Measurements from ENCODE around the gene NTRK2. TPM values are rescaled to one million over a fixed set of nuclear protein-coding genes. Genes with fewer than 3 reads are reported as not detected.

Gene NTRK2
- total RNA-seq, 1 donor from 2014 or later: 0.02 TPM

DNA sequence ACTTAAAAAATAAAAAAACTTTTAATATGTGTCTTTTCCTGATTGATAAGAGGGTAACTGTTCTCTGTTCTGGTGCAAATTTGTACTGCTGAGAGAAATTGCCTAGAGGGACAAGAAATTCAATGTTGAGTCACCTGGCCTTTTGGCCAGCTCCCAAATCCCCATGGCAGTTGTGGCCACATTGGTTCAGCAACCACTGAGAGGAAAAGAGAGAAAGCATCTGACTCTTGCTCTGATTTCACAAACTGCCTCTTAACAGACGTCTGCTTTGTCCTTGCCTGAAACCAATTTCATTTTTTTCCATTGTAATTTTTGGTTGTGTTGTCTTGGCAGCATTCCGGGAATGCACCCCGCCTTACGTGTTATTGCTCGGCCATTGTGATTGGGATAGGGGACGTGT is 42.4 kb downstream of the NTRK2 start:
- no peak overlapping the region for H3K4me2 ChIP-seq
- no peaks in the 10 kb centered on the region for H3K36me3 ChIP-seq
- H3K4me1 Mint-ChIP-seq: peaks cover 24% of the 10 kb centered on the region
- H3K27ac Mint-ChIP-seq: peak overlapping the region; percentile 50
- no peaks in the 10 kb centered on the region for H3K27me3 ChIP-seq
- H3K36me3 Mint-ChIP-seq: no peaks in the 10 kb centered on the region
- no peak overlapping the region for H3K4me3 ChIP-seq
- DNase-seq (ENCODE audit: low spot score): no peak
- no peaks in the 10 kb centered on the region for H3K9me3 ChIP-seq (ENCODE audit: low read depth)
- TF ChIP-seq, protein P1, sequence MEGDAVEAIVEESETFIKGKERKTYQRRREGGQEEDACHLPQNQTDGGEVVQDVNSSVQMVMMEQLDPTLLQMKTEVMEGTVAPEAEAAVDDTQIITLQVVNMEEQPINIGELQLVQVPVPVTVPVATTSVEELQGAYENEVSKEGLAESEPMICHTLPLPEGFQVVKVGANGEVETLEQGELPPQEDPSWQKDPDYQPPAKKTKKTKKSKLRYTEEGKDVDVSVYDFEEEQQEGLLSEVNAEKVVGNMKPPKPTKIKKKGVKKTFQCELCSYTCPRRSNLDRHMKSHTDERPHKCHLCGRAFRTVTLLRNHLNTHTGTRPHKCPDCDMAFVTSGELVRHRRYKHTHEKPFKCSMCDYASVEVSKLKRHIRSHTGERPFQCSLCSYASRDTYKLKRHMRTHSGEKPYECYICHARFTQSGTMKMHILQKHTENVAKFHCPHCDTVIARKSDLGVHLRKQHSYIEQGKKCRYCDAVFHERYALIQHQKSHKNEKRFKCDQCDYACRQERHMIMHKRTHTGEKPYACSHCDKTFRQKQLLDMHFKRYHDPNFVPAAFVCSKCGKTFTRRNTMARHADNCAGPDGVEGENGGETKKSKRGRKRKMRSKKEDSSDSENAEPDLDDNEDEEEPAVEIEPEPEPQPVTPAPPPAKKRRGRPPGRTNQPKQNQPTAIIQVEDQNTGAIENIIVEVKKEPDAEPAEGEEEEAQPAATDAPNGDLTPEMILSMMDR (IDR thresholded peaks at IDR 0.05): no peak
- TF ChIP-seq EZH2phosphoT487 (IDR thresholded peaks at IDR 0.05) (no peak), EZH2 (IDR thresholded peaks at IDR 0.05) (no peak)
- no peaks in the 10 kb centered on the region for H3K9me3 Mint-ChIP-seq
- H3K4me3 Mint-ChIP-seq: no peak overlapping the region
- H3K9ac ChIP-seq: no peak overlapping the region
- peaks cover 13% of the 10 kb centered on the region for H3K4me1 ChIP-seq
- H3K27ac ChIP-seq: no peak overlapping the region
- no peak overlapping the region for H2AFZ ChIP-seq (replicated peaks)
- no peaks in the 10 kb centered on the region for H4K20me1 ChIP-seq (ENCODE audit: low read depth)
- peaks cover 8% of the 10 kb centered on the region for H3F3A ChIP-seq (ENCODE audit: low read depth)
- H3K27me3 Mint-ChIP-seq (ENCODE audit: insufficient read depth, low read depth): no peaks in the 10 kb centered on the region
- no peaks in the 10 kb centered on the region for H3K79me2 ChIP-seq (ENCODE audit: low read depth)

DNA sequence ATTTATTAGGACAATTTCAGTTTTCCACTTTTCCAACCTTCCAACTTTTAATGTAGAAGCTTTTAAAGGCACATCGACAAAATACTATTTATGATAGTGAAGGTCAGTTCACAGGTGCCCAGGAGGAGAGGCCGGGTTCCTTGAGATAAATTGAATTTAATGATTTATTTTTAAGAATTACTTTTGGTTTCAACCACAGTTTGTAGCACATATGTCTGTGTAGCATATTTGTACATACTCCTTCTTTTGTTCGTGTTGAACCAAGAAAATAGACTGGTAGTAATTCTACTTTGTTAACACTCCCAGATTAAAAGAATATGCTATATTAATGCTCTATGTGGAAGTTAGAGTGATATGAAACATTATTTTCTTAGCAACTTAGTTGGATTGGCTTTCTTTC is 46.7 kb downstream of the NTRK2 start:
- H3K9ac ChIP-seq: no peak overlapping the region
- no peaks in the 10 kb centered on the region for H3K27me3 Mint-ChIP-seq (ENCODE audit: insufficient read depth, low read depth)
- no peak overlapping the region for H3K4me3 ChIP-seq
- no peaks in the 10 kb centered on the region for H3K79me2 ChIP-seq (ENCODE audit: low read depth)
- H3K27ac Mint-ChIP-seq: no peak overlapping the region
- no peaks in the 10 kb centered on the region for H4K20me1 ChIP-seq (ENCODE audit: low read depth)
- H3K27ac ChIP-seq: no peak overlapping the region
- no peak for DNase-seq (ENCODE audit: low spot score)
- H3K27me3 ChIP-seq: no peaks in the 10 kb centered on the region
- H3F3A ChIP-seq (ENCODE audit: low read depth): no peaks in the 10 kb centered on the region
- H3K9me3 ChIP-seq (ENCODE audit: low read depth): no peaks in the 10 kb centered on the region
- no peaks in the 10 kb centered on the region for H3K36me3 Mint-ChIP-seq
- H2AFZ ChIP-seq (replicated peaks): no peak overlapping the region
- H3K9me3 Mint-ChIP-seq: no peaks in the 10 kb centered on the region
- peaks cover 8% of the 10 kb centered on the region for H3K4me1 ChIP-seq
- peaks cover 6% of the 10 kb centered on the region for H3K4me1 Mint-ChIP-seq
- TF ChIP-seq EZH2 (IDR thresholded peaks at IDR 0.05) (no peak), EZH2phosphoT487 (IDR thresholded peaks at IDR 0.05) (no peak)
- TF ChIP-seq, protein P1 (IDR thresholded peaks at IDR 0.05): no peak
- H3K36me3 ChIP-seq: no peaks in the 10 kb centered on the region
- H3K4me3 Mint-ChIP-seq: no peak overlapping the region
- H3K4me2 ChIP-seq: no peak overlapping the region

DNA sequence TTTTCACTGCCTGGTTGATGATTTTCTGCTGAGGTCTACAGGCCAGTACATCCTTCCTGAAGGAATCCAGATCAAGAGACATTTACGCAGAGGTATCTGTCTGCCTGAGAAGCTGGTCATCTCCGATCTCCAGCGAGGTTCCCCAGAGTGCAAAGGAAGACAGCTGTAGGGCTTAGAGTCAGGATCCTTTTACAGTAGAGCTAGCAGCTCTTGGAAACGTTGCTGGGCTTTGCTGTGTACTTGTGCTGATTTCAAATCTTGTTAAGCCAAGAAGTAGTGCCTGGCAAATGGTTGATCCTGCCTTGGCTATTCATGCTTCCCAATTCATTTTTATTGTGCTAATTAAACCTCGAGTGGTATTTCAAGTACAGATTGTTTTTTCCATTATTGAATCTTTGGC is 48.9 kb downstream of the NTRK2 start:
- H4K20me1 ChIP-seq (ENCODE audit: low read depth): no peaks in the 10 kb centered on the region
- no peak overlapping the region for H3K27ac ChIP-seq
- no peak overlapping the region for H3K4me2 ChIP-seq
- H3K27me3 Mint-ChIP-seq (ENCODE audit: insufficient read depth, low read depth): no peaks in the 10 kb centered on the region
- no peaks in the 10 kb centered on the region for H3F3A ChIP-seq (ENCODE audit: low read depth)
- no peak overlapping the region for H3K4me3 ChIP-seq
- no peak overlapping the region for H3K27ac Mint-ChIP-seq
- DNase-seq (ENCODE audit: low spot score): no peak
- TF ChIP-seq EZH2 (IDR thresholded peaks at IDR 0.05): no peak
- TF ChIP-seq, protein P1 (IDR thresholded peaks at IDR 0.05): no peak
- TF ChIP-seq EZH2phosphoT487 (IDR thresholded peaks at IDR 0.05): no peak
- H3K27me3 ChIP-seq: no peaks in the 10 kb centered on the region
- H3K9me3 Mint-ChIP-seq: no peaks in the 10 kb centered on the region
- no peaks in the 10 kb centered on the region for H3K79me2 ChIP-seq (ENCODE audit: low read depth)
- no peaks in the 10 kb centered on the region for H3K36me3 Mint-ChIP-seq
- H2AFZ ChIP-seq (replicated peaks): no peak overlapping the region
- no peaks in the 10 kb centered on the region for H3K9me3 ChIP-seq (ENCODE audit: low read depth)
- H3K4me1 ChIP-seq: peaks cover 8% of the 10 kb centered on the region
- no peak overlapping the region for H3K4me3 Mint-ChIP-seq
- peaks cover 3% of the 10 kb centered on the region for H3K4me1 Mint-ChIP-seq
- no peak overlapping the region for H3K9ac ChIP-seq
- H3K36me3 ChIP-seq: no peaks in the 10 kb centered on the region

Data from neural progenitor cell (in vitro differentiated cells).